IMR-90 (cell line): ENCODE results near the gene MICAL2. TPM values are rescaled to one million over a fixed set of nuclear protein-coding genes. Genes with fewer than 3 reads are reported as not detected.

Source experiments
- ATAC-seq: fragments of 200-7000 bp; cut with Tn5 transposase; 2 replicates; pipeline ENCODE4 v1.9.1; 2020; ENCODE audit warnings: low read depth, mild to moderate bottlenecking, moderate library complexity
- BruUV-seq: library from RNA; stranded (reverse); fragments of 400-500 nt; replicated peaks from 2 replicates; lab custom pipeline; 2021; lab: Mats Ljungman, UMichigan
- CTCF ChIA-PET: fragments of 300-600 bp; formaldehyde crosslinking; extraction: SDS; loops from one replicate; lab custom pipeline; 2021; ENCODE audit warnings: antibody characterized with exemption; lab: Yijun Ruan, JAX
- POLR2A ChIA-PET: fragments of 300-600 bp; sonication (Branson Sonifier 250); formaldehyde crosslinking; loops from one replicate; lab custom pipeline; 2022; ENCODE audit warnings: antibody characterized with exemption; ENCODE audit not compliant: unreplicated experiment; lab: Charles Lee
- DNase-seq: peaks from one replicate; pipeline ENCODE4 v3.0.0; 2013
- H2AFZ ChIP-seq: replicated peaks from 2 replicates; pipeline ENCODE3; 2013; ENCODE audit warnings: low read length, mild to moderate bottlenecking; ENCODE audit not compliant: poor library complexity
- H2AK5ac ChIP-seq: 2 replicates; pipeline ENCODE4 v1.6.1; 2013; ENCODE audit warnings: low read depth, low read length, inconsistent platforms
- H2AK9ac ChIP-seq: replicated peaks from 2 replicates; pipeline ENCODE3; 2013; ENCODE audit warnings: mild to moderate bottlenecking, low read depth, low read length, moderate library complexity; ENCODE audit not compliant: poor library complexity
- H2BK120ac ChIP-seq: 2 replicates; pipeline ENCODE4 v1.6.1; 2013; ENCODE audit warnings: low read depth, low read length, inconsistent platforms
- H2BK15ac ChIP-seq: 3 replicates; pipeline ENCODE4 v1.6.1; 2013; ENCODE audit warnings: low read depth, low read length, inconsistent platforms
- H2BK20ac ChIP-seq: 2 replicates; pipeline ENCODE4 v1.6.1; 2013; ENCODE audit warnings: low read depth, mild to moderate bottlenecking, inconsistent platforms, low read length, moderate library complexity
- H2BK5ac ChIP-seq: 2 replicates; pipeline ENCODE4 v1.6.1; 2013; ENCODE audit warnings: mild to moderate bottlenecking, low read depth, low read length, inconsistent platforms; ENCODE audit not compliant: poor library complexity, severe bottlenecking
- H3K14ac ChIP-seq: replicated peaks from 2 replicates; pipeline ENCODE4 v1.6.1; 2013; ENCODE audit warnings: low read depth, low read length, inconsistent platforms
- H3K18ac ChIP-seq: 2 replicates; pipeline ENCODE4 v1.6.1; 2013; ENCODE audit warnings: low read depth, low read length, control low read depth
- H3K23ac ChIP-seq: 2 replicates; pipeline ENCODE4 v1.6.1; 2013; ENCODE audit warnings: low read depth, low read length, inconsistent platforms
- H3K27ac ChIP-seq: 2 replicates; pipeline ENCODE4 v1.5.1; 2013; ENCODE audit warnings: mild to moderate bottlenecking, control low read depth, low read length; ENCODE audit not compliant: insufficient read depth
- H3K27me3 ChIP-seq: 2 replicates; pipeline ENCODE4 v1.6.1; 2013; ENCODE audit warnings: low read length; ENCODE audit not compliant: control insufficient read depth, insufficient read depth
- H3K36me3 ChIP-seq: 2 replicates; pipeline ENCODE4 v1.6.1; 2013; ENCODE audit warnings: low read length, mixed read lengths; ENCODE audit not compliant: control insufficient read depth, insufficient read depth
- H3K4ac ChIP-seq: 2 replicates; pipeline ENCODE4 v1.6.1; 2013; ENCODE audit warnings: low read depth, low read length, inconsistent platforms
- H3K4me1 ChIP-seq: 2 replicates; pipeline ENCODE4 v1.6.1; 2013; ENCODE audit warnings: low read length, mixed read lengths; ENCODE audit not compliant: control insufficient read depth, insufficient read depth
- H3K4me2 ChIP-seq: 2 replicates; pipeline ENCODE4 v1.6.1; 2013; ENCODE audit warnings: low read depth, mild to moderate bottlenecking, control low read depth, low read length, moderate library complexity
- H3K4me3 ChIP-seq: 2 replicates; pipeline ENCODE4 v1.5.1; 2013; ENCODE audit warnings: low read depth, mild to moderate bottlenecking, control low read depth, low read length, moderate library complexity; ENCODE audit not compliant: insufficient read depth
- H3K56ac ChIP-seq: 2 replicates; pipeline ENCODE4 v1.6.1; 2013; ENCODE audit warnings: low read length, inconsistent platforms; ENCODE audit not compliant: insufficient read depth; ENCODE audit errors: extremely low read depth
- H3K79me1 ChIP-seq, 2 experiments: 2 replicates each; pipeline ENCODE4 v1.6.1; 2013; ENCODE audit warnings: low read length in 2 of 2, inconsistent platforms in 1 of 2, low read depth in 1 of 2
- H3K9ac ChIP-seq: 2 replicates; pipeline ENCODE4 v1.6.1; 2013; ENCODE audit warnings: low read depth, low read length, control low read depth
- H3K9me1 ChIP-seq: 2 replicates; pipeline ENCODE4 v1.6.1; 2013; ENCODE audit warnings: low read length, inconsistent platforms; ENCODE audit not compliant: insufficient read depth
- H3K9me3 ChIP-seq: 2 replicates; pipeline ENCODE4 v1.6.1; 2013; ENCODE audit warnings: low read length; ENCODE audit not compliant: control insufficient read depth, insufficient read depth
- H4K20me1 ChIP-seq: 2 replicates; pipeline ENCODE4 v1.6.1; 2013; ENCODE audit warnings: low read length, inconsistent platforms; ENCODE audit not compliant: insufficient read depth
- H4K5ac ChIP-seq: 2 replicates; pipeline ENCODE4 v1.6.1; 2013; ENCODE audit warnings: mild to moderate bottlenecking, low read depth, low read length, control low read depth
- H4K8ac ChIP-seq, 2 experiments: 2 replicates each; pipeline ENCODE4 v1.6.1; 2013; ENCODE audit warnings: low read depth in 2 of 2, low read length in 2 of 2, control low read depth in 1 of 2, inconsistent platforms in 1 of 2
- H4K91ac ChIP-seq: 2 replicates; pipeline ENCODE4 v1.6.1; 2013; ENCODE audit warnings: low read depth, low read length, inconsistent platforms; ENCODE audit not compliant: insufficient read depth
- BHLHE40 ChIP-seq: fragments of 150-350 bp; IDR thresholded peaks from 2 replicates; pipeline ENCODE4 v1.6.1; 2016; ENCODE audit warnings: mild to moderate bottlenecking, low read depth, low read length
- CHD1 ChIP-seq: IDR thresholded peaks from 2 replicates; pipeline ENCODE4 v1.6.1; 2012; ENCODE audit warnings: low read depth, low read length, improper control_type of control experiment
- FOS ChIP-seq: fragments of 150-350 bp; IDR thresholded peaks from 2 replicates; pipeline ENCODE4 v1.6.1; 2016; ENCODE audit warnings: low read depth, low read length
- MAFK ChIP-seq: IDR thresholded peaks from 2 replicates; pipeline ENCODE4 v1.6.1; 2012; ENCODE audit warnings: low read depth, low read length, improper control_type of control experiment
- MAZ ChIP-seq: IDR thresholded peaks from 2 replicates; pipeline ENCODE4 v1.6.1; 2012; ENCODE audit warnings: low read depth, mild to moderate bottlenecking, low read length, improper control_type of control experiment, moderate library complexity, borderline replicate concordance
- MXI1 ChIP-seq: IDR thresholded peaks from 2 replicates; pipeline ENCODE4 v1.6.1; 2012; ENCODE audit warnings: low read depth, mild to moderate bottlenecking, low read length, moderate library complexity, borderline replicate concordance
- NFE2L2 ChIP-seq: fragments of 150-350 bp; IDR thresholded peaks from 2 replicates; pipeline ENCODE4 v1.6.1; 2016; ENCODE audit warnings: low read depth, mild to moderate bottlenecking, low read length
- POLR2A ChIP-seq: IDR thresholded peaks from 2 replicates; pipeline ENCODE4 v1.6.1; 2012; ENCODE audit warnings: mild to moderate bottlenecking, low read depth, low read length
- RAD21 ChIP-seq: IDR thresholded peaks from 2 replicates; pipeline ENCODE4 v1.6.1; 2012; ENCODE audit warnings: low read length, improper control_type of control experiment
- RCOR1 ChIP-seq: IDR thresholded peaks from 2 replicates; pipeline ENCODE4 v1.6.1; 2012; ENCODE audit warnings: mild to moderate bottlenecking, low read length, improper control_type of control experiment; ENCODE audit not compliant: insufficient replicate concordance
- RFX5 ChIP-seq: IDR thresholded peaks from 2 replicates; pipeline ENCODE4 v1.8.0; 2012; ENCODE audit warnings: low read depth, mild to moderate bottlenecking, low read length, moderate library complexity
- SMC3 ChIP-seq: fragments of 150-350 bp; IDR thresholded peaks from 2 replicates; pipeline ENCODE4 v1.6.1; 2016; ENCODE audit warnings: low read depth, mild to moderate bottlenecking, antibody characterized with exemption, low read length, moderate library complexity
- WGBS, 2 experiments: methylation state at CpG; one replicate each; pipeline versions ENCODE4 v1.1.5 to v1.1.7; 2013; ENCODE audit warnings: missing lambda C conversion rate in 2 of 2; ENCODE audit not compliant: insufficient read length in 1 of 2; ENCODE audit errors: extremely low coverage in 2 of 2; 5-methylcytosine and 5-hydroxymethylcytosine counted together
- dilution Hi-C: fragments of 300-500 bp; cut with HindIII; formaldehyde crosslinking; loops from one replicate; pipeline ENCODE4 v1.14.3; 2018; ENCODE audit warnings: low sequenced_read_pairs; ENCODE audit not compliant: unreplicated experiment
- in situ Hi-C: fragments of 300-500 bp; cut with MboI; formaldehyde crosslinking; loops from 3 replicates; pipeline ENCODE4 v1.14.3; 2019; ENCODE audit warnings: low sequenced_read_pairs, inconsistent platforms, mixed read lengths
- intact Hi-C: fragments of 100-400 bp; cut with micrococcal nuclease; formaldehyde crosslinking; loops from 2 replicates; pipeline ENCODE4 v1.10.0; 2022
- polyA plus RNA-seq, 3 experiments: library from polyadenylated mRNA; depleted of rRNA; stranded (reverse); fragments of >200 nt; gene quantifications; 2 replicates each; pipeline ENCODE4 v1.2.3, GENCODE V29; 2012; ENCODE audit warnings: low replicate concordance in 1 of 3
- total RNA-seq: library from RNA; depleted of rRNA; stranded (reverse); fragments of >200 nt; gene quantifications from 2 replicates; pipeline ENCODE4 v1.2.3, GENCODE V29; 2012
- TF ChIP-seq, protein P1 (sequence below): fragments of 150-350 bp; IDR thresholded peaks from 2 replicates; pipeline ENCODE4 v1.6.1; 2016; ENCODE audit warnings: low read depth, mild to moderate bottlenecking, low read length, moderate library complexity, borderline replicate concordance
- TF ChIP-seq, protein P2 (sequence below): fragments of 150-350 bp; IDR thresholded peaks from 2 replicates; pipeline ENCODE4 v1.6.1; 2017; ENCODE audit warnings: mild to moderate bottlenecking, antibody characterized with exemption, low read length, low read depth
- TF ChIP-seq, protein P3 (sequence below): conservative IDR thresholded peaks from 2 replicates; pipeline ENCODE4 v1.5.1; 2012; ENCODE audit warnings: mild to moderate bottlenecking, low read depth, low read length, improper control_type of control experiment

The MICAL2 gene
- total and polyA plus RNA-seq, 2 of the 4 experiments (the other 2 are of a cell fraction) = 170 to 336 TPM

DNA sequence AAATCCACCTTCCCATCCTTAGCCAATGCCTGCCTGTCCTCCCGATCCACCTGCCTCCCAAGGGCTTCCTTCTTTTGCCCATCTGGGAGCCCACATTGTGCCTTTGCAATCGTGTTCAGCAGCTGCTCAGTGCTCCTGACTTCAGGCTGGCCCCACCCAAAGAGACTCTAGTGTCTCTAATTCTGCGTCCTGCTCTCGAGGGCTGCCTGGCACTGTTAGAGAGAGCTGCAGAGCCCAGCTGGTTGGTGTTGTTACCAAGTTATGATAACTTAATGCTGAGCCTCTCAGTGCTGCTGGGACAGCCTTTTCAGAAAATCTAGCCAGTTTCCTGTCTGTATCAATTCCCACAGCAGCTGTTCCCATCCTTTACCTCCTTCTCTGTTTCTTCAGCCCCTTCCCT, 69.1 kb downstream of the MICAL2 start:
- peak overlapping the region; percentile 18 for H2AK9ac ChIP-seq
- dilution Hi-C loops = no loop called here
- peak overlapping the region; percentile 19 to 70; a peak in 3 of 4 replicates for H4K8ac ChIP-seq
- H2AFZ ChIP-seq = no peak overlapping the region
- DNase-seq (no peak), ATAC-seq (no peak)
- H3K4me2 ChIP-seq = no peak overlapping the region
- H3K27me3 ChIP-seq = no peaks in the 10 kb centered on the region
- H3K23ac ChIP-seq = peak overlapping the region; percentile 71
- CTCF ChIA-PET = no interaction called here
- H3K4me3 ChIP-seq = no peak overlapping the region
- peaks cover 3% of the 10 kb centered on the region; the same call in 1 of the 2 replicates for H4K20me1 ChIP-seq
- intact Hi-C loops = no loop called here
- POLR2A ChIA-PET = no interaction called here
- peaks cover 3% of the 10 kb centered on the region; the same call in 1 of the 2 replicates for H3K36me3 ChIP-seq
- H3K9ac ChIP-seq = peak overlapping the region; percentile 18
- H2AK5ac ChIP-seq = peak overlapping the region; percentile 97
- H3K56ac ChIP-seq = no peak overlapping the region
- H4K91ac ChIP-seq = peak overlapping the region; percentile 89
- H3K4ac ChIP-seq = peak overlapping the region; percentile 87
- H3K9me3 ChIP-seq = no peaks in the 10 kb centered on the region
- WGBS, 2 experiments = 100% methylated on average over 1 of the region's 4 CpGs; no CpG with 5 or more reads in 1 of the 2 experiments
- H2BK20ac ChIP-seq = peak overlapping the region; percentile 34
- peaks cover 31% of the 10 kb centered on the region for H3K9me1 ChIP-seq
- peak overlapping the region; percentile 63 for H3K18ac ChIP-seq
- H3K14ac ChIP-seq = peak overlapping the region; percentile 16
- H4K5ac ChIP-seq = peak overlapping the region; percentile 74
- no peak for TF ChIP-seq MAZ
- no peak for TF ChIP-seq FOS
- no peak for TF ChIP-seq MAFK
- TF ChIP-seq MXI1 = no peak
- no peak for TF ChIP-seq RFX5
- TF ChIP-seq POLR2A = no peak
- TF ChIP-seq, protein P1, sequence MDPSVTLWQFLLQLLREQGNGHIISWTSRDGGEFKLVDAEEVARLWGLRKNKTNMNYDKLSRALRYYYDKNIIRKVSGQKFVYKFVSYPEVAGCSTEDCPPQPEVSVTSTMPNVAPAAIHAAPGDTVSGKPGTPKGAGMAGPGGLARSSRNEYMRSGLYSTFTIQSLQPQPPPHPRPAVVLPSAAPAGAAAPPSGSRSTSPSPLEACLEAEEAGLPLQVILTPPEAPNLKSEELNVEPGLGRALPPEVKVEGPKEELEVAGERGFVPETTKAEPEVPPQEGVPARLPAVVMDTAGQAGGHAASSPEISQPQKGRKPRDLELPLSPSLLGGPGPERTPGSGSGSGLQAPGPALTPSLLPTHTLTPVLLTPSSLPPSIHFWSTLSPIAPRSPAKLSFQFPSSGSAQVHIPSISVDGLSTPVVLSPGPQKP = no peak
- TF ChIP-seq RAD21 = no peak
- no peak for TF ChIP-seq RCOR1
- TF ChIP-seq NFE2L2 = no peak
- no peak for TF ChIP-seq CHD1
- TF ChIP-seq, protein P2, sequence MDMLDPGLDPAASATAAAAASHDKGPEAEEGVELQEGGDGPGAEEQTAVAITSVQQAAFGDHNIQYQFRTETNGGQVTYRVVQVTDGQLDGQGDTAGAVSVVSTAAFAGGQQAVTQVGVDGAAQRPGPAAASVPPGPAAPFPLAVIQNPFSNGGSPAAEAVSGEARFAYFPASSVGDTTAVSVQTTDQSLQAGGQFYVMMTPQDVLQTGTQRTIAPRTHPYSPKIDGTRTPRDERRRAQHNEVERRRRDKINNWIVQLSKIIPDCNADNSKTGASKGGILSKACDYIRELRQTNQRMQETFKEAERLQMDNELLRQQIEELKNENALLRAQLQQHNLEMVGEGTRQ = no peak
- TF ChIP-seq SMC3 = no peak
- TF ChIP-seq, protein P3, sequence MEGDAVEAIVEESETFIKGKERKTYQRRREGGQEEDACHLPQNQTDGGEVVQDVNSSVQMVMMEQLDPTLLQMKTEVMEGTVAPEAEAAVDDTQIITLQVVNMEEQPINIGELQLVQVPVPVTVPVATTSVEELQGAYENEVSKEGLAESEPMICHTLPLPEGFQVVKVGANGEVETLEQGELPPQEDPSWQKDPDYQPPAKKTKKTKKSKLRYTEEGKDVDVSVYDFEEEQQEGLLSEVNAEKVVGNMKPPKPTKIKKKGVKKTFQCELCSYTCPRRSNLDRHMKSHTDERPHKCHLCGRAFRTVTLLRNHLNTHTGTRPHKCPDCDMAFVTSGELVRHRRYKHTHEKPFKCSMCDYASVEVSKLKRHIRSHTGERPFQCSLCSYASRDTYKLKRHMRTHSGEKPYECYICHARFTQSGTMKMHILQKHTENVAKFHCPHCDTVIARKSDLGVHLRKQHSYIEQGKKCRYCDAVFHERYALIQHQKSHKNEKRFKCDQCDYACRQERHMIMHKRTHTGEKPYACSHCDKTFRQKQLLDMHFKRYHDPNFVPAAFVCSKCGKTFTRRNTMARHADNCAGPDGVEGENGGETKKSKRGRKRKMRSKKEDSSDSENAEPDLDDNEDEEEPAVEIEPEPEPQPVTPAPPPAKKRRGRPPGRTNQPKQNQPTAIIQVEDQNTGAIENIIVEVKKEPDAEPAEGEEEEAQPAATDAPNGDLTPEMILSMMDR = no peak
- TF ChIP-seq BHLHE40 = no peak
- in situ Hi-C loops = no loop called here
- H3K4me1 ChIP-seq = peaks cover 39% of the 10 kb centered on the region
- peak overlapping the region; percentile 59 for H3K27ac ChIP-seq
- H2BK120ac ChIP-seq = peak overlapping the region; percentile 92
- H3K79me1 ChIP-seq = peaks cover 22 to 74% of the 10 kb centered on the region in 2 experiments
- no TSS peak for BruUV-seq
- peak overlapping the region; percentile 72; the same call in 2 of the 3 replicates for H2BK15ac ChIP-seq
- H2BK5ac ChIP-seq = peak overlapping the region; percentile 99
